Stimulated activated naive CD8-positive, alpha-beta T cell treated with anti-CD3 and anti-CD28 coated beads, Interleukin-15, Interleukin-2, amounts not matched to agents 100 ng/mL and 50 ng/mL, for 24 hours (primary cell): ENCODE results near the gene PDCD11.
"Not testable (repeated sequence)": the region's sequence is repeated elsewhere in the genome, so short reads cannot be mapped to it uniquely, and the experiment has no call there.

Experiments
- H3K27ac Mint-ChIP-seq: one replicate; pipeline ENCODE4 v1.8.0; 2021; ENCODE audit warnings: mild to moderate bottlenecking, mixed read lengths
- H3K27me3 Mint-ChIP-seq: one replicate; pipeline ENCODE4 v1.8.0; 2021; ENCODE audit warnings: mixed read lengths
- H3K36me3 Mint-ChIP-seq: one replicate; pipeline ENCODE4 v1.8.0; 2021; ENCODE audit warnings: low read depth, mixed read lengths
- H3K4me1 Mint-ChIP-seq: one replicate; pipeline ENCODE4 v1.8.0; 2021; ENCODE audit warnings: low read depth, mixed read lengths
- H3K4me3 Mint-ChIP-seq: one replicate; pipeline ENCODE4 v1.8.0; 2021; ENCODE audit warnings: mild to moderate bottlenecking, mixed read lengths
- H3K9me3 Mint-ChIP-seq: one replicate; pipeline ENCODE4 v1.8.0; 2021; ENCODE audit warnings: mixed read lengths

The PDCD11 gene

GRCh38 chr10:103466734-103467133, 70.3 kb downstream of the PDCD11 start:
- no peak overlapping the region for H3K27ac Mint-ChIP-seq
- H3K9me3 Mint-ChIP-seq = no peaks in the 10 kb centered on the region
- no peak overlapping the region for H3K4me3 Mint-ChIP-seq
- H3K27me3 Mint-ChIP-seq = no peaks in the 10 kb centered on the region
- no peaks in the 10 kb centered on the region for H3K36me3 Mint-ChIP-seq
- H3K4me1 Mint-ChIP-seq = peaks cover 22% of the 10 kb centered on the region

GRCh38 chr10:103467406-103467805, 71.0 kb downstream of the PDCD11 start:
- Mint-ChIP-seq H3K4me1 (peaks cover 29% of the 10 kb centered on the region), H3K36me3 (no peaks in the 10 kb centered on the region), H3K4me3 (no peak overlapping the region), H3K9me3 (no peaks in the 10 kb centered on the region), H3K27me3 (no peaks in the 10 kb centered on the region), H3K27ac (no peak overlapping the region)

- peak overlapping the region; percentile 72 for H3K27ac Mint-ChIP-seq
- H3K27me3 Mint-ChIP-seq = no peaks in the 10 kb centered on the region
- H3K36me3 Mint-ChIP-seq = no peaks in the 10 kb centered on the region
- H3K4me1 Mint-ChIP-seq = peaks cover 34% of the 10 kb centered on the region
- H3K9me3 Mint-ChIP-seq = no peaks in the 10 kb centered on the region
- no peak overlapping the region for H3K4me3 Mint-ChIP-seq
Observed at GRCh38 chr10:103469201-103469600, 72.8 kb downstream of the PDCD11 start.

- Mint-ChIP-seq H3K36me3 (no peaks in the 10 kb centered on the region), H3K4me1 (peaks cover 34% of the 10 kb centered on the region), H3K27me3 (no peaks in the 10 kb centered on the region), H3K4me3 (peak overlapping the region; percentile 28), H3K27ac (peak overlapping the region; percentile 69), H3K9me3 (no peaks in the 10 kb centered on the region)
Observed at GRCh38 chr10:103470761-103471653, 74.6 kb downstream of the PDCD11 start.

GRCh38 chr10:103472005-103472404, 75.6 kb downstream of the PDCD11 start:
- Mint-ChIP-seq H3K9me3 (no peaks in the 10 kb centered on the region), H3K27ac (peak overlapping the region; percentile 69), H3K36me3 (no peaks in the 10 kb centered on the region), H3K27me3 (no peaks in the 10 kb centered on the region), H3K4me3 (peak overlapping the region; percentile 28), H3K4me1 (peaks cover 34% of the 10 kb centered on the region)

- Mint-ChIP-seq H3K4me1 (peaks cover 34% of the 10 kb centered on the region), H3K27ac (no peak overlapping the region), H3K36me3 (no peaks in the 10 kb centered on the region), H3K9me3 (no peaks in the 10 kb centered on the region), H3K4me3 (no peak overlapping the region), H3K27me3 (no peaks in the 10 kb centered on the region)
Observed at GRCh38 chr10:103473261-103473671, 76.8 kb downstream of the PDCD11 start.

- Mint-ChIP-seq H3K27ac (no peak overlapping the region), H3K27me3 (no peaks in the 10 kb centered on the region), H3K4me3 (no peak overlapping the region), H3K36me3 (no peaks in the 10 kb centered on the region), H3K9me3 (no peaks in the 10 kb centered on the region), H3K4me1 (peaks cover 34% of the 10 kb centered on the region)
Observed at GRCh38 chr10:103474077-103474476, 77.7 kb downstream of the PDCD11 start.

- peaks cover 24% of the 10 kb centered on the region for H3K4me1 Mint-ChIP-seq
Observed at GRCh38 chr10:103475437-103475836, 79.0 kb downstream of the PDCD11 start.

GRCh38 chr10:103476046-103476768, 79.8 kb downstream of the PDCD11 start:
- Mint-ChIP-seq H3K27ac (no peak overlapping the region), H3K27me3 (no peaks in the 10 kb centered on the region), H3K4me1 (peaks cover 17% of the 10 kb centered on the region)

More at GRCh38 chr10:103475437-103475836, 79.0 kb downstream of the PDCD11 start:
- Mint-ChIP-seq H3K27me3 (no peaks in the 10 kb centered on the region), H3K4me3 (no peak overlapping the region), H3K36me3 (no peaks in the 10 kb centered on the region), H3K9me3 (no peaks in the 10 kb centered on the region), H3K27ac (no peak overlapping the region)

GRCh38 chr10:103478671-103479070, 82.2 kb downstream of the PDCD11 start:
- Mint-ChIP-seq H3K36me3 (no peaks in the 10 kb centered on the region), H3K4me1 (no peaks in the 10 kb centered on the region), H3K27ac (no peak overlapping the region), H3K9me3 (no peaks in the 10 kb centered on the region), H3K4me3 (no peak overlapping the region), H3K27me3 (no peaks in the 10 kb centered on the region)

More at GRCh38 chr10:103476046-103476768, 79.8 kb downstream of the PDCD11 start:
- Mint-ChIP-seq H3K4me3 (no peak overlapping the region), H3K9me3 (no peaks in the 10 kb centered on the region), H3K36me3 (no peaks in the 10 kb centered on the region)

- Mint-ChIP-seq H3K27me3 (no peaks in the 10 kb centered on the region), H3K4me1 (no peaks in the 10 kb centered on the region), H3K27ac (no peak within 1 kb of the TSS), H3K36me3 (no peaks in the 10 kb centered on the region), H3K4me3 (no peak within 1 kb of the TSS), H3K9me3 (no peaks in the 10 kb centered on the region)
Observed at GRCh38 chr10:103479135-103479534, 82.7 kb downstream of the PDCD11 start, which contains the start of gene CALHM3. TSS of gene CALHM3 (minus strand) at chr10:103479240. CDS start at chr10:103479032, 208 bp downstream.

GRCh38 chr10:103480521-103480920, 84.1 kb downstream of the PDCD11 start:
- Mint-ChIP-seq H3K4me1 (no peaks in the 10 kb centered on the region), H3K27me3 (no peaks in the 10 kb centered on the region), H3K36me3 (no peaks in the 10 kb centered on the region), H3K9me3 (no peaks in the 10 kb centered on the region), H3K27ac (no peak overlapping the region), H3K4me3 (no peak overlapping the region)

- Mint-ChIP-seq H3K4me1 (no peaks in the 10 kb centered on the region), H3K4me3 (no peak overlapping the region), H3K27ac (no peak overlapping the region), H3K36me3 (no peaks in the 10 kb centered on the region), H3K9me3 (no peaks in the 10 kb centered on the region), H3K27me3 (no peaks in the 10 kb centered on the region)
Observed at GRCh38 chr10:103481974-103482531, 85.6 kb downstream of the PDCD11 start.

GRCh38 chr10:103486635-103487409, 90.4 kb downstream of the PDCD11 start:
- not testable (repeated sequence) for H3K27me3 Mint-ChIP-seq, H3K9me3 Mint-ChIP-seq

More at GRCh38 chr10:103486635-103487409, 90.4 kb downstream of the PDCD11 start:
- not testable (repeated sequence) for H3K27ac Mint-ChIP-seq, H3K36me3 Mint-ChIP-seq, H3K4me3 Mint-ChIP-seq
- peaks cover 15% of the 10 kb centered on the region for H3K4me1 Mint-ChIP-seq
